ENCODE measurements around the gene HAO1.

DNA sequence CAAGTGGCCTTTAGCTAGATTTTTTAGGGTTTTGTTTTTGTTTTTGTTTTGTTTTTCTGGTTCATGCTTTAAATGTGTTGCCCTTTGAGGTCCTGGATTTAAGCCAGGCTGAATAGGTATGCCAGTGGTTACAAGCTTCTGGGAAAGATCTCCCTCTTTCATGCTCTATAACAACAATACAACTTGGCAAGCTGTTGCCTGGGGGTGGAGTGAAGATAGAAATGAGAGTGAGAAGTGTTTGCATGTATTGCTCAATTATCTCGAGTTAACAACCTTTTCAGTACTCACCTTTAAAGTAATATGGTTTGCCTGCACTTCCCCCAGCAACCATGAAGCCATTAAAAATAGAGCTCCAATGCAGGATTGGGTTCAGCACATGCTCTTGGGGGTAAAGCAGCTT, 19.2 kb upstream of the HAO1 start:
- TF ChIP-seq CTCF (IDR thresholded peaks at IDR 0.05) (no peak), POLR2A (IDR thresholded peaks at IDR 0.05) (no peak), EP300 (IDR thresholded peaks at IDR 0.05) (no peak)

Data from ovary (tissue), 3 donors.